Neuronal stem cell (in vitro differentiated cells): ENCODE measurements around the gene SERTAD3. TPM values are rescaled to one million over a fixed set of nuclear protein-coding genes. Genes with fewer than 3 reads are reported as not detected.

ENCODE experiments used
- DNase-seq: peaks from one replicate; pipeline ENCODE4 v3.0.0-alpha.2; 2013; ENCODE audit warnings: low spot score
- H2AFZ ChIP-seq: one replicate; pipeline ENCODE4 v1.6.1; 2013; ENCODE audit warnings: mild to moderate bottlenecking, low read length, inconsistent platforms
- H2AK5ac ChIP-seq: 2 replicates; pipeline ENCODE4 v1.6.1; 2013; ENCODE audit warnings: low read depth, mild to moderate bottlenecking, inconsistent platforms, low read length, moderate library complexity, mixed read lengths
- H2BK120ac ChIP-seq: 2 replicates; pipeline ENCODE4 v1.6.1; 2013; ENCODE audit warnings: low read depth, mild to moderate bottlenecking, inconsistent platforms, low read length, moderate library complexity, mixed read lengths
- H2BK12ac ChIP-seq: one replicate; pipeline ENCODE4 v1.6.1; 2013; ENCODE audit warnings: low read length, inconsistent platforms
- H2BK15ac ChIP-seq: 2 replicates; pipeline ENCODE4 v1.6.1; 2013; ENCODE audit warnings: mild to moderate bottlenecking, low read length, inconsistent platforms, mixed read lengths
- H2BK5ac ChIP-seq: one replicate; pipeline ENCODE4 v1.6.1; 2013; ENCODE audit warnings: inconsistent platforms, mild to moderate bottlenecking, low read length, moderate library complexity
- H3K14ac ChIP-seq: one replicate; pipeline ENCODE4 v1.6.1; 2013; ENCODE audit warnings: low read length, inconsistent platforms
- H3K18ac ChIP-seq: 2 replicates; pipeline ENCODE4 v1.6.1; 2013; ENCODE audit warnings: low read length, inconsistent platforms
- H3K23ac ChIP-seq: 2 replicates; pipeline ENCODE4 v1.6.1; 2013; ENCODE audit warnings: low read depth, mild to moderate bottlenecking, mixed read lengths, low read length, inconsistent platforms; ENCODE audit not compliant: poor library complexity
- H3K27ac ChIP-seq: replicated peaks from 3 replicates; pipeline ENCODE4 v1.5.1; 2013; ENCODE audit warnings: low read length, inconsistent platforms
- H3K27me3 ChIP-seq, 3 experiments: 2 replicates each; pipeline ENCODE4 v1.6.1; 2013; ENCODE audit warnings: low read length in 3 of 3, mild to moderate bottlenecking in 2 of 3, inconsistent platforms in 1 of 3, low read depth in 1 of 3, mixed read lengths in 1 of 3, moderate library complexity in 1 of 3; ENCODE audit not compliant: control insufficient read depth in 3 of 3, insufficient read depth in 3 of 3
- H3K36me3 ChIP-seq, 2 donors: replicated peaks in 1 of 2; 2 replicates each; pipeline ENCODE4 v1.6.1; 2013; ENCODE audit warnings: low read length in 2 of 2; ENCODE audit not compliant: control insufficient read depth in 2 of 2, insufficient read depth in 2 of 2
- H3K4ac ChIP-seq: 2 replicates; pipeline ENCODE4 v1.6.1; 2013; ENCODE audit warnings: inconsistent platforms, mild to moderate bottlenecking, low read length, moderate library complexity
- H3K4me1 ChIP-seq, 2 donors: 1 replicate in 1 of 2; 2 replicates in 1 of 2; pipeline ENCODE4 v1.6.1; 2013; ENCODE audit warnings: low read length in 2 of 2, low read depth in 1 of 2; ENCODE audit not compliant: control insufficient read depth in 2 of 2, insufficient read depth in 1 of 2
- H3K4me2 ChIP-seq: one replicate; pipeline ENCODE4 v1.6.1; 2013; ENCODE audit warnings: mild to moderate bottlenecking, low read length, inconsistent platforms; ENCODE audit not compliant: insufficient read depth, poor library complexity, severe bottlenecking
- H3K4me3 ChIP-seq, 2 donors: 2 replicates each; pipeline ENCODE4 v1.5.1; 2013; ENCODE audit warnings: low read length in 2 of 2, mild to moderate bottlenecking in 2 of 2, inconsistent platforms in 1 of 2, moderate library complexity in 1 of 2
- H3K79me1 ChIP-seq: one replicate; pipeline ENCODE4 v1.6.1; 2013; ENCODE audit warnings: low read depth, mild to moderate bottlenecking, inconsistent platforms, low read length, moderate library complexity
- H3K9ac ChIP-seq: one replicate; pipeline ENCODE4 v1.6.1; 2013; ENCODE audit warnings: mild to moderate bottlenecking, low read depth, low read length, inconsistent platforms; ENCODE audit not compliant: poor library complexity
- H3K9me3 ChIP-seq, 2 donors: replicated peaks in 1 of 2; 2 replicates each; pipeline versions ENCODE3 to v1.6.1; 2013; ENCODE audit warnings: low read length in 2 of 2, mild to moderate bottlenecking in 2 of 2, inconsistent platforms in 1 of 2, low read depth in 1 of 2, mixed read lengths in 1 of 2, moderate library complexity in 1 of 2; ENCODE audit not compliant: control insufficient read depth in 2 of 2, insufficient read depth in 1 of 2
- H4K8ac ChIP-seq: one replicate; pipeline ENCODE4 v1.6.1; 2013; ENCODE audit warnings: low read depth, mild to moderate bottlenecking, inconsistent platforms, low read length, moderate library complexity
- H4K91ac ChIP-seq: one replicate; pipeline ENCODE4 v1.6.1; 2013; ENCODE audit warnings: low read length, low read depth, mild to moderate bottlenecking, inconsistent platforms; ENCODE audit not compliant: poor library complexity
- WGBS, 2 donors: extraction: QIAGEN DNeasy Blood & Tissue Kit; methylation state at CpG; one replicate each; pipeline ENCODE4 v1.1.7; 2013; ENCODE audit warnings: missing lambda C conversion rate in 2 of 2, mixed read lengths in 1 of 2; ENCODE audit not compliant: insufficient read length in 2 of 2, insufficient replicate concordance in 1 of 2; ENCODE audit errors: extremely low coverage in 2 of 2; 5-methylcytosine and 5-hydroxymethylcytosine counted together
- small RNA-seq: library from polyadenylated mRNA; stranded (forward); fragments of <200 nt; extraction: miRNeasy Mini kit (QIAGEN cat#:217004); gene quantifications from one replicate; pipeline ENCODE3, GENCODE V24; 2013; ENCODE audit not compliant: insufficient read depth

Gene SERTAD3

DNA sequence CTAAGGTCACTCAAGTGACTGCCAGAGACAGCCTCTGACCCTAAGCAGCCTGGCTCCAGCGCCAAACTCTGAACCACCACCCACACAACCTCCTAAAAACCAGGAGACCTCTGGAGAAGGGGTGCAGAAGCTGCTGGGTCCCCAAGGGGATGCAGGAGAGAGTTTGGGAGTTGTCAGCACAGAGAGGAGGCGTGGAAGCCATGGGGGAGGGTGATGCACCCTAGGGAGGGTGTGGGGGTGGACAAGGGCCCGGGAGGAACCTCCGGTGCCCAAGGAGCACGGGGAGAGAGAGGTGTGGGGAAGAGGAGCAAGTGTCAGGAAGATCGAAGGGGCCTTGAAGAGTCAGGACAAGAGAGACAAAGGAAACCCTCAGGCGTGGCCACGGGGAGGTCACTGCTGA, 52.0 kb downstream of the SERTAD3 start:
- no peaks in the 10 kb centered on the region for H3K9me3 ChIP-seq
- no peaks in the 10 kb centered on the region for H3K4me1 ChIP-seq
- peak overlapping the region; percentile 7 for H3K18ac ChIP-seq
- WGBS, 2 donors = no CpG with 5 or more reads among the region's 8 CpGs
- no peaks in the 10 kb centered on the region for H3K79me1 ChIP-seq
- no peaks in the 10 kb centered on the region for H3K36me3 ChIP-seq
- H2AFZ ChIP-seq = no peak overlapping the region
- no peak overlapping the region for H3K4me3 ChIP-seq
- no peak overlapping the region for H4K8ac ChIP-seq
- H2BK120ac ChIP-seq = no peak overlapping the region
- no peak overlapping the region for H4K91ac ChIP-seq
- no peak overlapping the region for H3K4ac ChIP-seq
- no peak overlapping the region for H2BK15ac ChIP-seq
- no peak overlapping the region for H3K9ac ChIP-seq
- no peak overlapping the region for H3K4me2 ChIP-seq
- no peak overlapping the region for H3K27ac ChIP-seq
- DNase-seq = no peak
- H2BK12ac ChIP-seq = no peak overlapping the region
- H3K14ac ChIP-seq = no peak overlapping the region
- no peak overlapping the region for H3K23ac ChIP-seq
- no peak overlapping the region for H2BK5ac ChIP-seq
- no peak overlapping the region for H2AK5ac ChIP-seq
- peaks cover 0 to 5% (median 0%) of the 10 kb centered on the region in 3 experiments for H3K27me3 ChIP-seq

Small RNAs within 50 kb of the gene (small RNA-seq; reads per million reads assigned to genes)
- gene RF00017 = not detected
